ENCODE measurements around the gene LCN15.
A peak's percentile ranks its signal among the peaks of the same experiment; 100 is the strongest.

Gene LCN15

GRCh38 chr9:136725612-136726011 lies 38.7 kb downstream of the LCN15 start:
- H2AK5ac ChIP-seq (ENCODE audit: low read length) = no peak overlapping the region
- H3K27me3 ChIP-seq (ENCODE audit: insufficient read depth, low read length, poor library complexity) = no peaks in the 10 kb centered on the region
- H3K56ac ChIP-seq (ENCODE audit: low read length) = peak overlapping the region; percentile 92
- no peak overlapping the region for H3K23ac ChIP-seq (ENCODE audit: low read length)
- H4K8ac ChIP-seq (ENCODE audit: low read depth, low read length) = no peak overlapping the region
- H4K5ac ChIP-seq (ENCODE audit: low read length) = no peak overlapping the region
- DNase-seq = no peak
- no peak overlapping the region for H2BK5ac ChIP-seq (ENCODE audit: low read length)
- H3K18ac ChIP-seq (ENCODE audit: low read length) = no peak overlapping the region
- no CpG with 5 or more reads among the region's 10 CpGs for WGBS (ENCODE audit: extremely low coverage, insufficient coverage, low lambda C conversion rate)
- H3K79me1 ChIP-seq (ENCODE audit: low read length) = peaks cover 31% of the 10 kb centered on the region
- H3K9ac ChIP-seq (ENCODE audit: low read length) = peak overlapping the region; percentile 98
- H3K27ac ChIP-seq (ENCODE audit: low read depth, low read length) = no peak overlapping the region
- H3K4me1 ChIP-seq (ENCODE audit: control insufficient read depth, low read depth, low read length) = peaks cover 6% of the 10 kb centered on the region
- peak overlapping the region; percentile 68 for H3K4me2 ChIP-seq (ENCODE audit: low read length)
- H3K4me3 ChIP-seq (ENCODE audit: low read length) = no peak overlapping the region
- H3K36me3 ChIP-seq (ENCODE audit: control insufficient read depth, insufficient read depth, low read length) = peaks cover 14% of the 10 kb centered on the region
- peaks cover 37% of the 10 kb centered on the region for H3K79me2 ChIP-seq (ENCODE audit: control insufficient read depth, insufficient read depth, low read length)
- no peak overlapping the region for H2BK15ac ChIP-seq (replicated peaks; ENCODE audit: low read depth)
- no peak overlapping the region for H3K4ac ChIP-seq (ENCODE audit: low read depth, low read length)
- no peak overlapping the region for H2BK120ac ChIP-seq (ENCODE audit: low read depth, low read length)

- H3K23ac ChIP-seq (ENCODE audit: low read length) = no peak overlapping the region
- no peak overlapping the region for H3K4me2 ChIP-seq (ENCODE audit: low read length)
- DNase-seq = no peak
- no peaks in the 10 kb centered on the region for H3K27me3 ChIP-seq (ENCODE audit: insufficient read depth, low read length, poor library complexity)
- WGBS (ENCODE audit: extremely low coverage, insufficient coverage, low lambda C conversion rate) = no CpG with 5 or more reads among the region's 7 CpGs
- H3K4ac ChIP-seq (ENCODE audit: low read depth, low read length) = no peak overlapping the region
- H2BK120ac ChIP-seq (ENCODE audit: low read depth, low read length) = no peak overlapping the region
- no peak overlapping the region for H3K4me3 ChIP-seq (ENCODE audit: low read length)
- H3K27ac ChIP-seq (ENCODE audit: low read depth, low read length) = no peak overlapping the region
- peaks cover 26% of the 10 kb centered on the region for H3K79me1 ChIP-seq (ENCODE audit: low read length)
- H4K5ac ChIP-seq (ENCODE audit: low read length) = no peak overlapping the region
- no peak overlapping the region for H3K56ac ChIP-seq (ENCODE audit: low read length)
- no peak overlapping the region for H4K8ac ChIP-seq (ENCODE audit: low read depth, low read length)
- H2BK15ac ChIP-seq (replicated peaks; ENCODE audit: low read depth) = no peak overlapping the region
- H3K79me2 ChIP-seq (ENCODE audit: control insufficient read depth, insufficient read depth, low read length) = peaks cover 32% of the 10 kb centered on the region
- H3K4me1 ChIP-seq (ENCODE audit: control insufficient read depth, low read depth, low read length) = peaks cover 6% of the 10 kb centered on the region
- no peak overlapping the region for H2AK5ac ChIP-seq (ENCODE audit: low read length)
- peaks cover 14% of the 10 kb centered on the region for H3K36me3 ChIP-seq (ENCODE audit: control insufficient read depth, insufficient read depth, low read length)
- H3K9ac ChIP-seq (ENCODE audit: low read length) = no peak overlapping the region
- H3K18ac ChIP-seq (ENCODE audit: low read length) = no peak overlapping the region
- no peak overlapping the region for H2BK5ac ChIP-seq (ENCODE audit: low read length)
Measured at GRCh38 chr9:136724772-136725171, 39.5 kb downstream of the LCN15 start.

GRCh38 chr9:136723989-136724388 lies 40.3 kb downstream of the LCN15 start:
- no peak overlapping the region for H3K4me2 ChIP-seq (ENCODE audit: low read length)
- H3K79me1 ChIP-seq (ENCODE audit: low read length) = peaks cover 18% of the 10 kb centered on the region
- H3K23ac ChIP-seq (ENCODE audit: low read length) = no peak overlapping the region
- peaks cover 14% of the 10 kb centered on the region for H3K36me3 ChIP-seq (ENCODE audit: control insufficient read depth, insufficient read depth, low read length)
- no peak overlapping the region for H2BK15ac ChIP-seq (replicated peaks; ENCODE audit: low read depth)
- no peak overlapping the region for H2BK5ac ChIP-seq (ENCODE audit: low read length)
- no peak overlapping the region for H3K27ac ChIP-seq (ENCODE audit: low read depth, low read length)
- no peaks in the 10 kb centered on the region for H3K27me3 ChIP-seq (ENCODE audit: insufficient read depth, low read length, poor library complexity)
- no peak overlapping the region for H3K56ac ChIP-seq (ENCODE audit: low read length)
- H3K4me1 ChIP-seq (ENCODE audit: control insufficient read depth, low read depth, low read length) = peaks cover 3% of the 10 kb centered on the region
- H3K4ac ChIP-seq (ENCODE audit: low read depth, low read length) = no peak overlapping the region
- H3K79me2 ChIP-seq (ENCODE audit: control insufficient read depth, insufficient read depth, low read length) = peaks cover 27% of the 10 kb centered on the region
- H4K8ac ChIP-seq (ENCODE audit: low read depth, low read length) = no peak overlapping the region
- H4K5ac ChIP-seq (ENCODE audit: low read length) = no peak overlapping the region
- H3K9ac ChIP-seq (ENCODE audit: low read length) = no peak overlapping the region
- no peak overlapping the region for H3K4me3 ChIP-seq (ENCODE audit: low read length)
- H3K18ac ChIP-seq (ENCODE audit: low read length) = no peak overlapping the region
- DNase-seq = no peak
- no peak overlapping the region for H2AK5ac ChIP-seq (ENCODE audit: low read length)
- no peak overlapping the region for H2BK120ac ChIP-seq (ENCODE audit: low read depth, low read length)
- WGBS (ENCODE audit: extremely low coverage, insufficient coverage, low lambda C conversion rate) = no CpG with 5 or more reads among the region's 8 CpGs

- Histone ChIP-seq H3K79me2 (ENCODE audit: control insufficient read depth, insufficient read depth, low read length) (peaks cover 27% of the 10 kb centered on the region), H3K27me3 (ENCODE audit: insufficient read depth, low read length, poor library complexity) (no peaks in the 10 kb centered on the region), H3K56ac (ENCODE audit: low read length) (no peak overlapping the region), H4K8ac (ENCODE audit: low read depth, low read length) (no peak overlapping the region), H2AK5ac (ENCODE audit: low read length) (no peak overlapping the region), H2BK120ac (ENCODE audit: low read depth, low read length) (no peak overlapping the region), H2BK15ac (replicated peaks; ENCODE audit: low read depth) (no peak overlapping the region), H3K18ac (ENCODE audit: low read length) (no peak overlapping the region), H3K36me3 (ENCODE audit: control insufficient read depth, insufficient read depth, low read length) (peaks cover 14% of the 10 kb centered on the region), H4K5ac (ENCODE audit: low read length) (no peak overlapping the region), H3K4ac (ENCODE audit: low read depth, low read length) (no peak overlapping the region), H3K79me1 (ENCODE audit: low read length) (peaks cover 18% of the 10 kb centered on the region), H3K4me1 (ENCODE audit: control insufficient read depth, low read depth, low read length) (peaks cover 3% of the 10 kb centered on the region), H3K4me3 (ENCODE audit: low read length) (no peak overlapping the region), H3K9ac (ENCODE audit: low read length) (no peak overlapping the region), H3K27ac (ENCODE audit: low read depth, low read length) (no peak overlapping the region), H3K4me2 (ENCODE audit: low read length) (no peak overlapping the region), H2BK5ac (ENCODE audit: low read length) (no peak overlapping the region), H3K23ac (ENCODE audit: low read length) (no peak overlapping the region)
- no CpG with 5 or more reads among the region's 32 CpGs for WGBS (ENCODE audit: extremely low coverage, insufficient coverage, low lambda C conversion rate)
- DNase-seq = no peak
Measured at GRCh38 chr9:136723362-136723976, 40.8 kb downstream of the LCN15 start.

GRCh38 chr9:136722969-136723356 lies 41.4 kb downstream of the LCN15 start:
- H3K79me1 ChIP-seq (ENCODE audit: low read length) = peaks cover 18% of the 10 kb centered on the region
- H3K4me2 ChIP-seq (ENCODE audit: low read length) = no peak overlapping the region
- no peak for DNase-seq
- H3K56ac ChIP-seq (ENCODE audit: low read length) = no peak overlapping the region
- H3K9ac ChIP-seq (ENCODE audit: low read length) = no peak overlapping the region
- H3K36me3 ChIP-seq (ENCODE audit: control insufficient read depth, insufficient read depth, low read length) = peaks cover 14% of the 10 kb centered on the region
- H2AK5ac ChIP-seq (ENCODE audit: low read length) = no peak overlapping the region
- no peak overlapping the region for H2BK5ac ChIP-seq (ENCODE audit: low read length)
- no peak overlapping the region for H3K4ac ChIP-seq (ENCODE audit: low read depth, low read length)
- no peak overlapping the region for H3K18ac ChIP-seq (ENCODE audit: low read length)
- H4K8ac ChIP-seq (ENCODE audit: low read depth, low read length) = no peak overlapping the region
- no peak overlapping the region for H3K27ac ChIP-seq (ENCODE audit: low read depth, low read length)
- H3K23ac ChIP-seq (ENCODE audit: low read length) = no peak overlapping the region
- peaks cover 3% of the 10 kb centered on the region for H3K4me1 ChIP-seq (ENCODE audit: control insufficient read depth, low read depth, low read length)
- no peaks in the 10 kb centered on the region for H3K27me3 ChIP-seq (ENCODE audit: insufficient read depth, low read length, poor library complexity)
- no peak overlapping the region for H2BK15ac ChIP-seq (replicated peaks; ENCODE audit: low read depth)
- no peak overlapping the region for H3K4me3 ChIP-seq (ENCODE audit: low read length)
- peaks cover 27% of the 10 kb centered on the region for H3K79me2 ChIP-seq (ENCODE audit: control insufficient read depth, insufficient read depth, low read length)
- WGBS (ENCODE audit: extremely low coverage, insufficient coverage, low lambda C conversion rate) = no CpG with 5 or more reads among the region's 24 CpGs
- H4K5ac ChIP-seq (ENCODE audit: low read length) = no peak overlapping the region
- H2BK120ac ChIP-seq (ENCODE audit: low read depth, low read length) = no peak overlapping the region

Measured in mesendoderm (in vitro differentiated cells).